ENCODE results near the gene HES4.

Gene HES4

GRCh38 chr1:966704-967300 lies 33.1 kb downstream of the HES4 start:
- ChIA-PET POLR2A (interaction anchor here (0.6 to 1.5 kb wide), 12 partner anchors 8 to 189 kb away, joined by 3 to 28 read pairs (median 3); partner anchors contain the start of genes AGRN, HES4 and NOC2L), CTCF (interaction anchor here (0.5 to 1.5 kb wide), 4 partner anchors 18 to 1228 kb away, joined by 3 to 4 read pairs (median 4); no protein-coding TSS in a partner anchor)
- Histone ChIP-seq H3K36me3 (ENCODE audit: control insufficient read depth in 2 of 2, insufficient read depth in 1 of 2, low read length in 2 of 2) (peaks cover 0 to 33% of the 10 kb centered on the region in 2 experiments; a peak in 1 of 3 replicates), H3K4me1 (ENCODE audit: control insufficient read depth, insufficient read depth, low read length) (peaks cover 5% of the 10 kb centered on the region), H3K27ac (ENCODE audit: extremely low read depth, low read depth, low read length) (peak overlapping the region; percentile 75), H3K4me3 (ENCODE audit: low read depth, low read length) (peak overlapping the region; percentile 51), H3K9me3 (ENCODE audit: control insufficient read depth, insufficient read depth, low read depth, low read length) (no peaks in the 10 kb centered on the region)
- TF ChIP-seq ZNF830 (tag by site-specific recombination; IDR thresholded peaks at IDR 0.05; ENCODE audit: low read depth) (no peak), ZNF555 (tag by site-specific recombination; conservative IDR thresholded peaks at IDR 0.05) (no peak), ZNF341 (tag by site-specific recombination; IDR thresholded peaks at IDR 0.05; ENCODE audit: low read depth) (peak; percentile 70; the same call in 1 of the 2 replicates), ZBTB49 (tag by site-specific recombination; IDR thresholded peaks at IDR 0.05; ENCODE audit: low read depth) (no peak), ZNF624 (tag by site-specific recombination; IDR thresholded peaks at IDR 0.05) (no peak), ZNF639 (tag by site-specific recombination; IDR thresholded peaks at IDR 0.05) (peak; percentile 38; the same call in 1 of the 2 replicates), RBAK (tag by site-specific recombination; IDR thresholded peaks at IDR 0.05) (no peak), ZFP3 (tag by site-specific recombination; IDR thresholded peaks at IDR 0.05; ENCODE audit: low read depth) (no peak), ZIC2 (tag by site-specific recombination; IDR thresholded peaks at IDR 0.05) (peak; percentile 49; the same call in 1 of the 2 replicates), ZBTB26 (tag by site-specific recombination; optimal IDR thresholded peaks at IDR 0.05) (peak; percentile 87), TCF7L2 (IDR thresholded peaks at IDR 0.05; ENCODE audit: borderline replicate concordance, low read depth, low read length) (no peak), GFI1B (tag by site-specific recombination; IDR thresholded peaks at IDR 0.05) (no peak), ZNF701 (tag by site-specific recombination; IDR thresholded peaks at IDR 0.05) (no peak), PRDM10 (tag by site-specific recombination; IDR thresholded peaks at IDR 0.05) (no peak), ZNF777 (tag by site-specific recombination; IDR thresholded peaks at IDR 0.05; ENCODE audit: borderline replicate concordance) (no peak), ZNF426 (tag by site-specific recombination; IDR thresholded peaks at IDR 0.05) (no peak), ZNF629 (tag by site-specific recombination; IDR thresholded peaks at IDR 0.05) (peak; percentile 18; the same call in 1 of the 2 replicates)
- TF ChIP-seq, protein P1, sequence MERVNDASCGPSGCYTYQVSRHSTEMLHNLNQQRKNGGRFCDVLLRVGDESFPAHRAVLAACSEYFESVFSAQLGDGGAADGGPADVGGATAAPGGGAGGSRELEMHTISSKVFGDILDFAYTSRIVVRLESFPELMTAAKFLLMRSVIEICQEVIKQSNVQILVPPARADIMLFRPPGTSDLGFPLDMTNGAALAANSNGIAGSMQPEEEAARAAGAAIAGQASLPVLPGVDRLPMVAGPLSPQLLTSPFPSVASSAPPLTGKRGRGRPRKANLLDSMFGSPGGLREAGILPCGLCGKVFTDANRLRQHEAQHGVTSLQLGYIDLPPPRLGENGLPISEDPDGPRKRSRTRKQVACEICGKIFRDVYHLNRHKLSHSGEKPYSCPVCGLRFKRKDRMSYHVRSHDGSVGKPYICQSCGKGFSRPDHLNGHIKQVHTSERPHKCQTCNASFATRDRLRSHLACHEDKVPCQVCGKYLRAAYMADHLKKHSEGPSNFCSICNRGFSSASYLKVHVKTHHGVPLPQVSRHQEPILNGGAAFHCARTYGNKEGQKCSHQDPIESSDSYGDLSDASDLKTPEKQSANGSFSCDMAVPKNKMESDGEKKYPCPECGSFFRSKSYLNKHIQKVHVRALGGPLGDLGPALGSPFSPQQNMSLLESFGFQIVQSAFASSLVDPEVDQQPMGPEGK (tag by site-specific recombination; IDR thresholded peaks at IDR 0.05): peak; percentile 81
- TF ChIP-seq, protein P2, sequence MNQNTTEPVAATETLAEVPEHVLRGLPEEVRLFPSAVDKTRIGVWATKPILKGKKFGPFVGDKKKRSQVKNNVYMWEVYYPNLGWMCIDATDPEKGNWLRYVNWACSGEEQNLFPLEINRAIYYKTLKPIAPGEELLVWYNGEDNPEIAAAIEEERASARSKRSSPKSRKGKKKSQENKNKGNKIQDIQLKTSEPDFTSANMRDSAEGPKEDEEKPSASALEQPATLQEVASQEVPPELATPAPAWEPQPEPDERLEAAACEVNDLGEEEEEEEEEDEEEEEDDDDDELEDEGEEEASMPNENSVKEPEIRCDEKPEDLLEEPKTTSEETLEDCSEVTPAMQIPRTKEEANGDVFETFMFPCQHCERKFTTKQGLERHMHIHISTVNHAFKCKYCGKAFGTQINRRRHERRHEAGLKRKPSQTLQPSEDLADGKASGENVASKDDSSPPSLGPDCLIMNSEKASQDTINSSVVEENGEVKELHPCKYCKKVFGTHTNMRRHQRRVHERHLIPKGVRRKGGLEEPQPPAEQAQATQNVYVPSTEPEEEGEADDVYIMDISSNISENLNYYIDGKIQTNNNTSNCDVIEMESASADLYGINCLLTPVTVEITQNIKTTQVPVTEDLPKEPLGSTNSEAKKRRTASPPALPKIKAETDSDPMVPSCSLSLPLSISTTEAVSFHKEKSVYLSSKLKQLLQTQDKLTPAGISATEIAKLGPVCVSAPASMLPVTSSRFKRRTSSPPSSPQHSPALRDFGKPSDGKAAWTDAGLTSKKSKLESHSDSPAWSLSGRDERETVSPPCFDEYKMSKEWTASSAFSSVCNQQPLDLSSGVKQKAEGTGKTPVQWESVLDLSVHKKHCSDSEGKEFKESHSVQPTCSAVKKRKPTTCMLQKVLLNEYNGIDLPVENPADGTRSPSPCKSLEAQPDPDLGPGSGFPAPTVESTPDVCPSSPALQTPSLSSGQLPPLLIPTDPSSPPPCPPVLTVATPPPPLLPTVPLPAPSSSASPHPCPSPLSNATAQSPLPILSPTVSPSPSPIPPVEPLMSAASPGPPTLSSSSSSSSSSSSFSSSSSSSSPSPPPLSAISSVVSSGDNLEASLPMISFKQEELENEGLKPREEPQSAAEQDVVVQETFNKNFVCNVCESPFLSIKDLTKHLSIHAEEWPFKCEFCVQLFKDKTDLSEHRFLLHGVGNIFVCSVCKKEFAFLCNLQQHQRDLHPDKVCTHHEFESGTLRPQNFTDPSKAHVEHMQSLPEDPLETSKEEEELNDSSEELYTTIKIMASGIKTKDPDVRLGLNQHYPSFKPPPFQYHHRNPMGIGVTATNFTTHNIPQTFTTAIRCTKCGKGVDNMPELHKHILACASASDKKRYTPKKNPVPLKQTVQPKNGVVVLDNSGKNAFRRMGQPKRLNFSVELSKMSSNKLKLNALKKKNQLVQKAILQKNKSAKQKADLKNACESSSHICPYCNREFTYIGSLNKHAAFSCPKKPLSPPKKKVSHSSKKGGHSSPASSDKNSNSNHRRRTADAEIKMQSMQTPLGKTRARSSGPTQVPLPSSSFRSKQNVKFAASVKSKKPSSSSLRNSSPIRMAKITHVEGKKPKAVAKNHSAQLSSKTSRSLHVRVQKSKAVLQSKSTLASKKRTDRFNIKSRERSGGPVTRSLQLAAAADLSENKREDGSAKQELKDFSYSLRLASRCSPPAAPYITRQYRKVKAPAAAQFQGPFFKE (tag by site-specific recombination; IDR thresholded peaks at IDR 0.05; ENCODE audit: borderline replicate concordance): no peak

All from HEK293 (cell line).